Measurements from ENCODE around the gene TTC13. TPM values are rescaled to one million over a fixed set of nuclear protein-coding genes. Genes with fewer than 3 reads are reported as not detected.

The TTC13 gene
- total and polyA plus RNA-seq, 2 donors: 6.5 to 24.9 TPM

DNA sequence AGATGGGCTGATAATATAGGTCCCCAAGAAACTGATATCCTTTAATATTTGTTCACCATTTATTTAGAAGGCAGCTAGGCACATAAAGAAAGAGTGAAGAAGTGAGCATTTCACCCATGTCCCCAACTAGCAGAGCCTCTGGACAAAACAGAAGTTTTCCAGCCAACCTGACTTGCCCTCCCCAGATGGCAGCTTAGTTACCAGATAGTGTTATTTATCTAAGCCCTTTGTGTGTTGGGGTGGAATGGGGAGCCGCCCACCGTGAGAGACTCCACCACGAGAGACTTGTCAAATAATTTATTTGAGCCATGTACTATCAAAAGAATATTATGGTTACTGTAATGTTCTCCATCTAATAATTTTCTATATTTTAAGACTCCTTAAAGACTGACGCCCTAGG lies 55.5 kb downstream of the TTC13 start:
- no peak overlapping the region for H3K27ac ChIP-seq (ENCODE audit: low read depth)
- H3K4me1 ChIP-seq (ENCODE audit: insufficient read depth): no peaks in the 10 kb centered on the region
- no peaks in the 10 kb centered on the region for H3K36me3 ChIP-seq (ENCODE audit: insufficient read depth)
- H3K4me3 ChIP-seq (ENCODE audit: low read depth, low read length): no peak overlapping the region
- WGBS: 92% methylated on average over 4 of the region's 4 CpGs
- no peak for DNase-seq (ENCODE audit: extremely low spot score)

GRCh38 chr1:230922620-230923019 lies 56.0 kb downstream of the TTC13 start:
- H3K4me1 ChIP-seq (ENCODE audit: insufficient read depth): no peaks in the 10 kb centered on the region
- no peak for DNase-seq (ENCODE audit: extremely low spot score)
- 88% methylated on average over 2 of the region's 2 CpGs for WGBS
- no peak overlapping the region for H3K27ac ChIP-seq (ENCODE audit: low read depth)
- H3K4me3 ChIP-seq (ENCODE audit: low read depth, low read length): no peak overlapping the region
- H3K36me3 ChIP-seq (ENCODE audit: insufficient read depth): no peaks in the 10 kb centered on the region

GRCh38 chr1:230919207-230919606 lies 59.5 kb downstream of the TTC13 start:
- no peak overlapping the region for H3K4me3 ChIP-seq (ENCODE audit: low read depth, low read length)
- H3K4me1 ChIP-seq (ENCODE audit: insufficient read depth): no peaks in the 10 kb centered on the region
- 44% methylated on average over 4 of the region's 4 CpGs for WGBS
- no peak overlapping the region for H3K27ac ChIP-seq (ENCODE audit: low read depth)
- DNase-seq (ENCODE audit: extremely low spot score): no peak
- H3K36me3 ChIP-seq (ENCODE audit: insufficient read depth): peaks cover 2% of the 10 kb centered on the region

DNA sequence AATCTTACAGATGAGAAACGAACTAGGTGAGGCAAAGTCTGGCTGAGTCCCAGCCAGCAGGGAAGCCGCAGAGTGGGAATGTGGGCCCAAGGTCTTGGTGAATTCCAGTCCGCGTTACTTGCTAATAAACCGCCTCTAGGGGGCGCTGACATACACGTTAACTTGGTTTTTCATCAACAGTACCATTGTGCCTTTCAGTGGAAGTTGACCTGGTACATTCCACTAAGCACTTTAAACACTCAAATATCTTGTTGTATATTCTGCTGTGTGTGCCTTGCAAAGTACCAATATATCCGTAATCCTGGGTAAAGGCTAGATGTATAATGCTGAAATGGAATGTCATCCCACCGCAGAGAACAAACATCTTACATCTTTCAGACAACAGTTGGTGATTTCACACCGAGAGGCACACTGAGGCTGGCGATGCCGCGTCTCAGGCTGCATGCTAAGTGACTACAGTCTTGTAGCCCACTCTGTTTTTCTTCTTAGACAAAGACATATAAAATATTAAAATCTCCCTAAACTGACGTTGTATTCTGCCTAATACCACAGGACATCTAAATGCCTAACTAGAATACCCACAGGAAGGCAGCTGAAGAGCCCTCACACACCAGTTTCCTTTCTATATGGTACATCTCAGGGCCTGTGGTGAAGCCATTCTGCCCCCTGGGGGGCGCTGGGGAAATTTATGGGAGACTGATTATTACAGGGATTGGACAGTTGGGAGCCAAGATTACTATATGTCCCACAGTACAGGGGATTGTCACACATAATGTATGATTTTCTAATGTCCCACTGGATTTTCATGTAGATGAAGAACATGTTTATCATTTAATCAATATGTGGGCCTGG lies 61.2 kb downstream of the TTC13 start:
- Histone ChIP-seq H3K36me3 (ENCODE audit: insufficient read depth) (peaks cover 2% of the 10 kb centered on the region), H3K4me3 (ENCODE audit: low read depth, low read length) (no peak overlapping the region), H3K4me1 (ENCODE audit: insufficient read depth) (no peaks in the 10 kb centered on the region), H3K27ac (ENCODE audit: low read depth) (no peak overlapping the region)
- peak; percentile 33 for DNase-seq (ENCODE audit: extremely low spot score)
- WGBS: 56% methylated on average over 15 of the region's 15 CpGs

DNA sequence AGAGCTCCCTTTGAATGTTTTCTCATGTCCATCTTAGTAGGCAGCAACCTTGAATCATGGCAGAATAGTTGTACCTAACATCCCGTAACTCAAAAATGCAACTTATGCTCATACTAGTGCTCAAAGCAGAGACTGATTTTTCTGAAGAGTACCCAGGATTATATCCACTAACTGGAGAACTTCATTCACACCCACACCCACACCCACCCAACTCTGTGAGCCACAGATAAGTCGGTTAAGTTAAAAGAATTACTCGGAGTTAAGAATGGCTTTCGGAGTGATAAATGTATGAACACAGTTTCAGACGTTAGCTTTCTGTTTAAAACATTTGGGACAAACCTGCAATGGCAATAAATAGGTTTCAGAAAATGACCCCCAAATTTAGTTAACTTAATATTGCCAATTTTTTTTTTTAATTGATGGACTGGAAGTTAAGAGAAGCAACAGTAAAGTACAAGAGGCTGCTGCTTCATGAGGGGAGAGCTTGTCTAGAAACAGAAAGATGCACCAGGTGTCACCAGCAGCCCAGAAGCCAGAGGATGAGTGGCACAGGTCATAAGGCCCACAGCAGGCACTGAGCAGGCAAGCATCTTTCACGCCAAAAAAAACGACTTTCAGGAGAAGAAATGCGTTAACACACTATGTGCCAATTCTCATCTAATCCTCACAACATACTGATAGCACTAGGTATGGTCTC lies 61.9 kb downstream of the TTC13 start:
- Histone ChIP-seq H3K4me1 (ENCODE audit: insufficient read depth) (no peaks in the 10 kb centered on the region), H3K36me3 (ENCODE audit: insufficient read depth) (peaks cover 2% of the 10 kb centered on the region), H3K27ac (ENCODE audit: low read depth) (no peak overlapping the region), H3K4me3 (ENCODE audit: low read depth, low read length) (no peak overlapping the region)
- 88% methylated on average over 8 of the region's 8 CpGs for WGBS
- no peak for DNase-seq (ENCODE audit: extremely low spot score)

DNA sequence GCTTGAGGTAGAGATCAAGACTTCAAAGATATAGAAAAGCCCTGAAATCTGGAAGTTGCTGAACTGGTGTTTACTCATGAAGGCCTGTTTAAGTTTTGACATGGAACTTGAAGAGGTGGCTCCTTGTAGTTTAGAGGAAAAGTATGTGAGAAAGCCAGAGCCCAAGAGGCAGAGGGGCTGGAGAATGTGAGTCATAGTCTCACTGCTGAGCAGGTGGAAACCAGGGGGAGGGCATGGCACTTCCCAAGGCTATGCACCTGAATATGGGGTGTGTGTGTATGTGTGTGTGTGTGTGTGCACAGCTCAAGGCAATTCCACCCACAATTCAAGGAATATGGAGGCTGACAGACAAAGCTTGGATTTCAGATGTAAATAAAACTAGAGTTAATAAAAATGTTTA lies 63.6 kb downstream of the TTC13 start:
- DNase-seq (ENCODE audit: extremely low spot score): no peak

DNA sequence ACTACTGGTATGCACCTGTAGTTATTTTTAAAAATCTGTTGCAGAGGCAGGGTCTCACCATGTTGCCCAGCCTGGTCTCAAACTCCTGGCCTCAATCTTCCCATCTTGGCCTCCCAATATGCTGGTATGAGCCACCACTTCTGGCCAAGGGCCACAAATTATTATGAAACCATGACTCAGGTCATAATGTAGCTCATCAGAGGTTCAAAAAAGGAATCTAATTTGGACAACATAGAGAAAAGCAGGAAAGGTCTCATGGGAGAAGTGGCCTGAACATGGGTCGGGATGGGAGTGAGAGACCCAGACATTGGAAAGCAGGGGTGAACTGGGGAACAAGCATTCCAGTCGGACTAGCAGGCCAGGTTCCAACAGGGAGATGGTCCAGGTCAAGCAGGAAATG lies 65.2 kb downstream of the TTC13 start:
- WGBS: 89% methylated on average over 2 of the region's 2 CpGs
- H3K27ac ChIP-seq (ENCODE audit: low read depth): no peak overlapping the region

More for the DNA sequence above, 63.6 kb downstream of the TTC13 start:
- Histone ChIP-seq H3K36me3 (ENCODE audit: insufficient read depth) (peaks cover 2% of the 10 kb centered on the region), H3K4me3 (ENCODE audit: low read depth, low read length) (no peak overlapping the region), H3K4me1 (ENCODE audit: insufficient read depth) (no peaks in the 10 kb centered on the region), H3K27ac (ENCODE audit: low read depth) (no peak overlapping the region)

GRCh38 chr1:230910755-230911117 lies 67.9 kb downstream of the TTC13 start:
- no peaks in the 10 kb centered on the region for H3K4me1 ChIP-seq (ENCODE audit: insufficient read depth)
- no peak for DNase-seq (ENCODE audit: extremely low spot score)
- no peak overlapping the region for H3K27ac ChIP-seq (ENCODE audit: low read depth)
- H3K36me3 ChIP-seq (ENCODE audit: insufficient read depth): no peaks in the 10 kb centered on the region
- H3K4me3 ChIP-seq (ENCODE audit: low read depth, low read length): no peak overlapping the region

More for the DNA sequence above, 65.2 kb downstream of the TTC13 start:
- H3K36me3 ChIP-seq (ENCODE audit: insufficient read depth): peaks cover 2% of the 10 kb centered on the region
- DNase-seq (ENCODE audit: extremely low spot score): no peak
- no peaks in the 10 kb centered on the region for H3K4me1 ChIP-seq (ENCODE audit: insufficient read depth)
- H3K4me3 ChIP-seq (ENCODE audit: low read depth, low read length): no peak overlapping the region

DNA sequence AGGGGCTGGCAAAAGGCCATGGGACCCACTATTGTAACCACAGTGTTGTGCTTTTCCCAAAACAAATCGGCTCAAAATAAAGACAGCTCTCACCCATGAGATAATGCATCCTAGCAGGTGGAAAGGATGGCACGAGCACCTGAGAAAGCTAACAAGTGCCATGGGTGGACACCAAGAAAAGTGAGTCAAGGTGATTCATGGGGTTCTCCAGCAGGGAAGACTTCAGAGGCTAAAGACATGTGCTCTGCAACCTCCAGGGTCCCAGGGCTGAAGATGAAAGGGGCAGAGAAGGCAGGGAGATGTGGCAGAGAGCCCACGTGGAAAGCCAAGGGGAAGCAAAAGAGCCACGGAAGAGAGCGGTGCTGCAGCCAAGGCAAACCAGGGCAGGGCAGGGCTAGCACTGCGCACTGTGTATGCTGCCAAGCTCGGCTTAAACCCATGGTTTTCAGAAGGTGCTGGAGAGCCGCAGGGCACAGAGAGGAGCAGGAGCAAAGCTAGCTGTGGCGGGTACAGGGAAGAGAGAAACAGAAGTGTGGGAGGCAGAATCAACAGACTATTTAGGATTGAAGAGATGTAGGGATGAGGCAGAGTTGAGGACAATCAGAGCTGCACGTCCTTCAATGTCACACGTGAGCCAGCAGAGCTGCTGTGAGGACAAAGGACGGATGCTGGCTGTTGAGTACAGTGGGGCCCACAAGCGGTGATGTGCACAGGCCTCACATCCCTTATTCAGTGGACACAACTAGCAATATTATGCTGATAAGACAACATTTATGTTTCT lies 68.5 kb downstream of the TTC13 start:
- Histone ChIP-seq H3K4me3 (ENCODE audit: low read depth, low read length) (no peak overlapping the region), H3K36me3 (ENCODE audit: insufficient read depth) (no peaks in the 10 kb centered on the region), H3K4me1 (ENCODE audit: insufficient read depth) (no peaks in the 10 kb centered on the region), H3K27ac (ENCODE audit: low read depth) (no peak overlapping the region)
- WGBS: 67% methylated on average over 13 of the region's 13 CpGs
- no peak for DNase-seq (ENCODE audit: extremely low spot score)

- Histone ChIP-seq H3K4me1 (ENCODE audit: insufficient read depth) (no peaks in the 10 kb centered on the region), H3K27ac (ENCODE audit: low read depth) (no peak overlapping the region), H3K4me3 (ENCODE audit: low read depth, low read length) (no peak overlapping the region), H3K36me3 (ENCODE audit: insufficient read depth) (no peaks in the 10 kb centered on the region)
- WGBS: 81% methylated on average over 4 of the region's 4 CpGs
- no peak for DNase-seq (ENCODE audit: extremely low spot score)
Observed at GRCh38 chr1:230907472-230908205, 71.0 kb downstream of the TTC13 start.

- Histone ChIP-seq H3K27ac (ENCODE audit: low read depth) (no peak overlapping the region), H3K36me3 (ENCODE audit: insufficient read depth) (no peaks in the 10 kb centered on the region), H3K4me3 (ENCODE audit: low read depth, low read length) (no peak overlapping the region), H3K4me1 (ENCODE audit: insufficient read depth) (no peaks in the 10 kb centered on the region)
- no peak for DNase-seq (ENCODE audit: extremely low spot score)
- WGBS: 90% methylated on average over 2 of the region's 2 CpGs
Observed at GRCh38 chr1:230906226-230906625, 72.4 kb downstream of the TTC13 start.

- Histone ChIP-seq H3K4me1 (ENCODE audit: insufficient read depth) (no peaks in the 10 kb centered on the region), H3K27ac (ENCODE audit: low read depth) (no peak overlapping the region), H3K4me3 (ENCODE audit: low read depth, low read length) (no peak overlapping the region), H3K36me3 (ENCODE audit: insufficient read depth) (no peaks in the 10 kb centered on the region)
- WGBS: 73% methylated on average over 5 of the region's 5 CpGs
- no peak for DNase-seq (ENCODE audit: extremely low spot score)
Observed at GRCh38 chr1:230905733-230906132, 72.9 kb downstream of the TTC13 start.

- 95% methylated on average over 22 of the region's 22 CpGs for WGBS
- Histone ChIP-seq H3K27ac (ENCODE audit: low read depth) (no peak overlapping the region), H3K4me3 (ENCODE audit: low read depth, low read length) (no peak overlapping the region), H3K4me1 (ENCODE audit: insufficient read depth) (no peaks in the 10 kb centered on the region), H3K36me3 (ENCODE audit: insufficient read depth) (no peaks in the 10 kb centered on the region)
- DNase-seq (ENCODE audit: extremely low spot score): no peak
Observed at GRCh38 chr1:230902349-230902923, 76.2 kb downstream of the TTC13 start.
